Chondrocyte (in vitro differentiated cells): ENCODE measurements around the gene GGCX. TPM values are rescaled to one million over a fixed set of nuclear protein-coding genes. Genes with fewer than 3 reads are reported as not detected.

Experiments
- DNase-seq: peaks from one replicate; pipeline ENCODE4 v3.0.0; 2021; ENCODE audit warnings: mixed read lengths, low spot score
- H3K27ac Mint-ChIP-seq: one replicate; pipeline ENCODE4 v1.8.0; 2021; ENCODE audit warnings: mild to moderate bottlenecking, moderate library complexity, mixed read lengths; ENCODE audit not compliant: unreplicated experiment
- H3K27me3 Mint-ChIP-seq: 2 replicates; pipeline ENCODE4 v1.8.0; 2021; ENCODE audit warnings: low read depth, mixed read lengths
- H3K36me3 Mint-ChIP-seq: 2 replicates; pipeline ENCODE4 v1.8.0; 2021; ENCODE audit warnings: low read depth, mixed read lengths
- H3K4me1 Mint-ChIP-seq: 2 replicates; pipeline ENCODE4 v1.8.0; 2021; ENCODE audit warnings: low read depth, mild to moderate bottlenecking, mixed read lengths
- H3K4me3 Mint-ChIP-seq: one replicate; pipeline ENCODE4 v1.8.0; 2021; ENCODE audit warnings: mild to moderate bottlenecking, moderate library complexity, mixed read lengths; ENCODE audit not compliant: unreplicated experiment
- H3K9me3 Mint-ChIP-seq: 2 replicates; pipeline ENCODE4 v1.8.0; 2021; ENCODE audit warnings: low read depth, mixed read lengths
- CTCF ChIP-seq: fragments of 200-600 bp; sonication (generic); IDR thresholded peaks from 2 replicates; pipeline ENCODE4 v1.5.0; 2021; ENCODE audit warnings: antibody characterized with exemption, mild to moderate bottlenecking, moderate library complexity
- total RNA-seq: library from RNA; stranded (reverse); gene quantifications from 3 replicates; pipeline ENCODE4 v1.2.1, GENCODE V29; 2021

Gene GGCX
- total RNA-seq, 1 donor from 2014 or later: 55.7 TPM

- Mint-ChIP-seq H3K27ac (no peak overlapping the region), H3K4me1 (peaks cover 26% of the 10 kb centered on the region), H3K4me3 (no peak overlapping the region), H3K9me3 (no peaks in the 10 kb centered on the region), H3K27me3 (no peaks in the 10 kb centered on the region), H3K36me3 (peaks cover 5% of the 10 kb centered on the region)
- TF ChIP-seq CTCF: no peak
- DNase-seq: no peak
These were observed 4.2 kb downstream of the GGCX start for GRCh38 chr2:85557130-85557529.

DNA sequence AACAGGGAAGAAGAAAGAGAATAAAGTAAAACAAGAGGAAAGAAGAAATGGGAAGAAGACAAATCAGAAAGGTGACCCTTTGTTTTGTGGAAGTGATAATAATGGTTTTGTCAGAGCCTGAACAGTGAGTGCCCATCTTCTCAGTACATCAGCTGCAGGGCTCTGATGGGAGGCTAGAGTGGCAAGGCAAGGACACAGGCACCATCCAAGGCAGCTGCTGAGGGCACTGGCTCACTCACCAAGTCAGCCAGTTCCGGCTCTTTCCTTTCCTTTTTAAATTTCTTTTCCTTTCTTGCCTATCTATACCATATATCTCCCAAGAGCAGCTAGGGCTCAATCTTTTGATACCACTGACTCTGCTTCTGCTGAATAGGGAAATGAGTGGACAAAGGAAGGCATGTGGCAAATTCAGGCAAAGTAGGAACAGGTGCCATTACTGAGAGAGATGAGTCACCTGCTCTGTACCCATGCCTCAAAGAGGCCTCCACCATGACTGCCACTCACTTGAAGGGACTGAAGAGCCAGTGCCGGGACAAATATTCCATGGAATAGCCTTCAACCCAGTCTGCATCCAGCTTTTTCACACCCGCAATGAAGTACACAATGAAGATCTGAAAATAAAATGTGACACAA, 6.2 kb downstream of the GGCX start:
- Mint-ChIP-seq H3K27me3 (no peaks in the 10 kb centered on the region), H3K27ac (no peak overlapping the region), H3K4me3 (no peak overlapping the region), H3K9me3 (no peaks in the 10 kb centered on the region), H3K4me1 (peaks cover 14% of the 10 kb centered on the region), H3K36me3 (peaks cover 8% of the 10 kb centered on the region)
- no peak for DNase-seq
- TF ChIP-seq CTCF: no peak

DNA sequence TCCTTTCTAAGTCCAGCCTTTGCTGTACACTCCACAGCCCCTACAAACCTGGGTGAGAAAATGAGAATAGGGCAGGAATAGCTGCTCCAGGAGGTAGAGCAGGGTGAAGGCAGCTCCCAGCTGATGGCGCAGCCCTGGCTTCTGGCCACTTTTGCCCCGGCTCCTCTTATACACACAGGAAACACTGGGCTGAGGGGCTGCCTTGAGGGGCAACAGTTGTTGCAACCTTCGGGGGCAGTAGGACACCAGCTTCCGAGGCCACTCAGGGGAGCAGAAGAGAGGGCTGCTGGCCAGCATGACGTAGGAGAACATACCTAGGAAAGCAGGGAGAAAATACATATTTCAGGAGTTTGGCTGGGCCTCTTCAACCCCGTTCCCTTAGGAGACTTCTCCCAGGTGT, 8.1 kb downstream of the GGCX start:
- Mint-ChIP-seq H3K9me3 (no peaks in the 10 kb centered on the region), H3K4me1 (peaks cover 12% of the 10 kb centered on the region), H3K27me3 (no peaks in the 10 kb centered on the region), H3K4me3 (no peak overlapping the region), H3K27ac (no peak overlapping the region), H3K36me3 (peaks cover 7% of the 10 kb centered on the region)
- TF ChIP-seq CTCF: no peak
- no peak for DNase-seq

DNA sequence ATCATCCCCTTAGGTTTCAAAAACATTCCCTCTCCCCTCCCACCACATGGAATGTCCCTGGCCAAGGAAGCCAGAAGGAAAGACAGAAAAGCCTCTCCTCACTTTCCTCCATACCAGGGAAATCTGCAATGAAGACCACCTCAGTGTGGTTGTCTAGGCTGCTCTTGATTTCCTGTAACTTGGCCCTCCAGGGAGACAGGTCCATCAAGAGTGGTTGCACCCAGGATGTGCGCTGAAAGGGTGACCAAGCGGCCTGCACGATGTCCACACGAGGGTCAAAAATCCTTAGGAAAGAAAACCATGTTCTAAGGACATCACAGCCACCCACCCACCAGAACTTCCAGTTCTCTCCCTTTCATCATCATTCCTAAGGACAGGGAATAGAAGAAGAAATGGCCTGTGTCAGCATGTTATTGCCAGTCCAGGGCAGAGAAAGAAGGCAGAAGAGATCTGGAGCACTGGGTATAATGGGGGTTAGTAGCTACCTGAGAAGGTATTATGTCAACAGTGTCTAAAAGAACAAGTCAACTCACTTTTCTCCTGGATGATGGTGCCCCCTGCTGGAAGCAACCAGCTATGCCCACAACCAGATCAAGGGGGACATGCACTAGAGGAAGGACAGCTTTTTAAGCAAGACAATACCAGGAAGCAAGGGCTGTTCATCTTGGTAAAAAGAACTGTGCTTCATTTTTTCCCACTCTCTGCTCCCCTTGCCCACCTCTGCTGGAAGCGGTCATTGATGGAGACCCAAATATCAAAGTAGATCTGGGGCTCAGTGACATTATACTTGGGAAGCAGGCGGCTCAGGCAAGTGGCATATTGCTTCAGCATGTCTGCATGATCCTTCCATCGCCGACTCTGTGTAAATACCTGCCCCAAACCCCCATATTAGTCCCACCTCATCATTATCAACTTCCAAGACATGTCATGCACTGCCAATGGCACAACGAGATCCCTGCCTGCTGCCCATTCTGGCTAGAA, 9.3 kb downstream of the GGCX start:
- peaks cover 12% of the 10 kb centered on the region for H3K4me1 Mint-ChIP-seq
- no peak overlapping the region for H3K4me3 Mint-ChIP-seq
- no peaks in the 10 kb centered on the region for H3K9me3 Mint-ChIP-seq
- peaks cover 7% of the 10 kb centered on the region for H3K36me3 Mint-ChIP-seq
- H3K27me3 Mint-ChIP-seq: no peaks in the 10 kb centered on the region
- no peak for DNase-seq
- peak; percentile 97 for TF ChIP-seq CTCF
- no peak overlapping the region for H3K27ac Mint-ChIP-seq

DNA sequence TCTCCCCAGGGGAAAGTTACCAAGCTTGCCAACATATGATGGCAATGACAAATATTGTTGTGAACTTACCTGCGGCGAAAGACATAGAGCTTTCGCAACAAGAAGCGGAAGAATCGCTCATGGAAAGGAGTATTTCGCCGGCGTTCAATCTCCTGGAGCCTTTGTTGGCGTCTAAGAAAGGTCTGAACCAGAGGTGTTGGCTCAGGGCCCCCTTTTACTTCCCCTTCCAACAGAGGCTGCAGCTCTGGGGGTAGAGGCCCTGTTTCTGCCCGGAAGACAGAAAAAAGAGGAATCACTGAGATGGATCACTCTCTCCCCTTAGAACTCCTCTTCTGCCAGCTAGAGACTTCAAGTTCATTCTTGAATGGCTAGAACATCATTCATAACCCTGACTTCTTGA, 10.8 kb downstream of the GGCX start:
- Mint-ChIP-seq H3K9me3 (no peaks in the 10 kb centered on the region), H3K36me3 (peaks cover 7% of the 10 kb centered on the region), H3K4me1 (peaks cover 12% of the 10 kb centered on the region), H3K4me3 (no peak overlapping the region), H3K27me3 (no peaks in the 10 kb centered on the region), H3K27ac (peak overlapping the region; percentile 77)
- TF ChIP-seq CTCF: no peak
- DNase-seq: no peak
